ENCODE data around the gene HLA-DMB.

HLA-DMB gene

GRCh38 chr6:32968867-32969684 is 28.2 kb upstream of the HLA-DMB start:
- Histone ChIP-seq H3K36me3 (ENCODE audit: insufficient read depth, low read length) (peaks cover 16% of the 10 kb centered on the region), H2AFZ (ENCODE audit: low read depth, low read length) (no peak overlapping the region), H3K9me3 (ENCODE audit: low read length) (no peaks in the 10 kb centered on the region), H3K4me1 (ENCODE audit: insufficient read depth, low read length) (peaks cover 10% of the 10 kb centered on the region), H3K4me3 (ENCODE audit: low read length) (peak overlapping the region; percentile 74), H3K27me3 (ENCODE audit: insufficient read depth, low read length) (no peaks in the 10 kb centered on the region)

DNA sequence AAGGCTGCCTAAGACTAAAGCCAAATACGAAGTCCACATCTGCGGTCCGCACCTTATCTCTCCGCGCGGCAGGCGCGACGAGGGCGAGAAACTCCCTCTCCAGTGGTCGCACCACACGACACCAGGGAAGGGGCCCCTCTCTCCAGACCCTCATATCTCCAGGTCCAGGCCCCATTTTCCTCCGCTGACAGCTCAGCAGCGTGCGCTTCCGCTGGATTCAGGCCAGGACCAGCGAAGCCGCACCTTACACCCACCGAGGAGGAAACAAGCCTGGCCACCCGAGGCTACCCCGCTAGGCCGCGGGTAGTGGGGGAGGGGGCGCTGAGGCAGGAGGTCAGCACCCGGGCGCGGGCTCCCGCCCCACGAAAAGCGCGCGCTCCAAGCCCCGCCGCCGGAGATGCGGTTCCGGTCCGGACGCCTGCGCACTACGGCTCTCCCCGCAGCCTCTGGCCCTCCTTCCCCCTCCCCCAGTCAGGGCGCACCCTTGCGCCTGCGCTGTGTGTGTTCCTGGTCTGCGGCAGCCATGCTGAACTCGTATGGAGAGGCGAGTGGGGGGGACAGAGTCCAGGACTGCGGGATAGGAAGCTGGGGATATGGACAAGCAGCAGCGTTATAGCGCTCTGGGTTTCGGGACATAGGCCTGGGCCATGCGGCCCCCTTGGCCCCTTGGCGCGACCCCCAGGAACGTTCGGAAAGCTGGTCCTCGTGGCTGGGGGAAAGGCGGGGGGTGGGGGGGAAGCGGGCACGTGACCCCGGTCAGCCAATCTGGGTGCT is 27.5 kb upstream of the HLA-DMB start, which contains the start of gene BRD2:
TSS of gene BRD2 (plus strand) at position 502 of the 774 bp plus-strand sequence. CDS start 4,305 bp downstream, outside the sequence.
- peak within 1 kb of the TSS; percentile 78 for H2AFZ ChIP-seq (ENCODE audit: low read depth, low read length)
- no peaks in the 10 kb centered on the region for H3K27me3 ChIP-seq (ENCODE audit: insufficient read depth, low read length)
- H3K36me3 ChIP-seq (ENCODE audit: insufficient read depth, low read length): peaks cover 10% of the 10 kb centered on the region
- H3K4me1 ChIP-seq (ENCODE audit: insufficient read depth, low read length): peaks cover 10% of the 10 kb centered on the region
- peak within 1 kb of the TSS; percentile 74 for H3K4me3 ChIP-seq (ENCODE audit: low read length)
- H3K9me3 ChIP-seq (ENCODE audit: low read length): no peaks in the 10 kb centered on the region

DNA sequence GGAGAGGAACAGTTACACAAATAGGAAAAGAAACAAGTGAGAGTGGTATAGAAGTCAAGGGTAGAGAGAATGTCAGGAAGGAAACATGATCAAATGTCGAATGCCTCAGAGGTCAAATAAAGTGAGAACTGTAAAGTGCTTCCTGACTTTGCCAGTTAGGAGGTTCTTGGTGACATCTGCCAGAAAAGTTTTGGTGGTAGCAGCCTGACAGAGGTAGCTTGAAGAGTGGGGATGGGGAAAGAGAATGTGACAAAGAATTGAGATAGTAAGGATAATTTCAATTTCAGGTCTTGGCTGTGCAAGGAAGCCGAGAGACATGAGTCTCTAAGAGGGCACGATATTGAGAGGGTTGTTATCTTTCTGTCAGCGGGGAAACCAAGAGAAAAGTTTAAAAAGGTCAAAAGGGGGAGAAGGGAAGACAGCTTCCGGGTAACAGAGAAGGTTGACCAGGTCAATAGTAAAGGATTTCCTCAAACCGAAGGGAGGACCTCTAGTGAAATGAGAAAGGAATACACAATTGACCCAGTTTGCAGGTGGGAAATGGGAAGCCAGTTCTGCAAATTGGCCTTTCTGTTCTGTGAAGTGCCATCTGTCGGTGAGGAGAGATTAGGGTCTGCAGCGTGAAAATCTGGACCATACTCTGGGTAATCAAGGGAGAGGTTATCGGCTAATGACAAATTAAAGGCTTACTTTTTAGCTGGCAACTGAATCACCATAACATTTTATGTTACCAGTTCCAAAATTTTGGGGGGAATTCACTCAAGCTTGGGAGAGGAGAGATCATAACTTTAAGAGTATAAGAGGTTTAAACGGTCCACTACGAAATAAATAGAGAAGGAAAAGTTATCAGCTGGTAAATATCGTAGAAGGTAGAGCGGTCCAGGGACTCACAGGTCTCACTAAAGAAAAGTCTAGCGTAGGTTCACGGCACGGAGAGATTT is 26.6 kb upstream of the HLA-DMB start:
- H3K4me1 ChIP-seq (ENCODE audit: insufficient read depth, low read length): peaks cover 10% of the 10 kb centered on the region
- H2AFZ ChIP-seq (ENCODE audit: low read depth, low read length): peak overlapping the region; percentile 78
- H3K27me3 ChIP-seq (ENCODE audit: insufficient read depth, low read length): no peaks in the 10 kb centered on the region
- H3K4me3 ChIP-seq (ENCODE audit: low read length): peak overlapping the region; percentile 74
- H3K9me3 ChIP-seq (ENCODE audit: low read length): no peaks in the 10 kb centered on the region
- peaks cover 1% of the 10 kb centered on the region for H3K36me3 ChIP-seq (ENCODE audit: insufficient read depth, low read length)

DNA sequence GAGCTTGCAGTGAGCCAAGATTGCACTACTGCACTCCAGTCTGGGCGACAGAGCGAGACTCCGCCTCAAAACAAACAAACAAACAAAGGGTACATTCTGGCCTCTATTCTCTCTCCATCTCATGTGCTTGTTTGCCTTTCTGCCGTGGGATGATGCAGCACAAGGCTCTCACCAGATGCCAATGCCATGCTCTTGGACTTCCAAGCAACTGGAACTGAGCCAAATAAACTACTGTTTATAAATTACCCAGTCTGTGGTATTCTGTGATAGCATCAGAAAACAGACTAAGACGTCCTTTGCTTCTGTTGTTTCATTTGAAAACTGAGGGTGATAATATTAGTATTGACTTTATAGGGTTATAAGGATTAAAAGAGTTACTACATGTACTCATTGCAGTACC is 23.9 kb upstream of the HLA-DMB start:
- Histone ChIP-seq H3K4me3 (ENCODE audit: low read length) (no peak overlapping the region), H2AFZ (ENCODE audit: low read depth, low read length) (no peak overlapping the region), H3K4me1 (ENCODE audit: insufficient read depth, low read length) (peaks cover 10% of the 10 kb centered on the region), H3K27me3 (ENCODE audit: insufficient read depth, low read length) (no peaks in the 10 kb centered on the region), H3K9me3 (ENCODE audit: low read length) (no peaks in the 10 kb centered on the region), H3K36me3 (ENCODE audit: insufficient read depth, low read length) (no peaks in the 10 kb centered on the region)

GRCh38 chr6:32963866-32964265 is 23.0 kb upstream of the HLA-DMB start:
- no peaks in the 10 kb centered on the region for H3K36me3 ChIP-seq (ENCODE audit: insufficient read depth, low read length)
- no peaks in the 10 kb centered on the region for H3K9me3 ChIP-seq (ENCODE audit: low read length)
- peaks cover 10% of the 10 kb centered on the region for H3K4me1 ChIP-seq (ENCODE audit: insufficient read depth, low read length)
- no peak overlapping the region for H2AFZ ChIP-seq (ENCODE audit: low read depth, low read length)
- H3K27me3 ChIP-seq (ENCODE audit: insufficient read depth, low read length): no peaks in the 10 kb centered on the region
- no peak overlapping the region for H3K4me3 ChIP-seq (ENCODE audit: low read length)

DNA sequence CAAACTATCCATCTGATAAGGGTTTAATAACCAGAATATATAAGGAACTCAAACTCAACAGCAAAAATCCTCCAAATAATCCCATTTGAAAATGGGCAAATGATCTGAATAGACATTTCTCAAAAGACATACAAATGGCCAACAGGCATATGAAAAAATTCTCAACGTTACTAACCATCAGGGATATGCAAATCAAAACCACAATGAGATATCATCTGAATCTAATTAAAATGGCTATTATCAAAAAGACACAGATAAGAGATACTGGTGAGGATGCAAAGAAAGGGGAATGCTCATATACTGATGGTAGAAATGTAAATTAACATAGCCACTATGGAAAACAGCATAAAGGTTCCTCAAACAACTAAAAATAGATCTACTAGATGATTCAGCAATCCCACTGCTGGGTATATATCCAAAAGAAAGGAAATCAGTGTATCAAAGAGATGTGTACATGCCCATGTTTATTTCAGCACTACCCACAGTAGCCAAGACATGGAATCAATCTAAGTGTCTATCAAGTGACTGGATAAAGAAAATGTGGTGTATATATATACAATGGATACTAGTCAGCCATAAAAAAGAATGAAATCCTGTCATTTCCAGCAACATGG is 21.5 kb upstream of the HLA-DMB start:
- Histone ChIP-seq H3K27me3 (ENCODE audit: insufficient read depth, low read length) (no peaks in the 10 kb centered on the region), H3K9me3 (ENCODE audit: low read length) (no peaks in the 10 kb centered on the region), H3K4me1 (ENCODE audit: insufficient read depth, low read length) (peaks cover 4% of the 10 kb centered on the region), H3K4me3 (ENCODE audit: low read length) (no peak overlapping the region), H3K36me3 (ENCODE audit: insufficient read depth, low read length) (no peaks in the 10 kb centered on the region), H2AFZ (ENCODE audit: low read depth, low read length) (no peak overlapping the region)

GRCh38 chr6:32960563-32960962 is 19.7 kb upstream of the HLA-DMB start:
- Histone ChIP-seq H3K9me3 (ENCODE audit: low read length) (no peaks in the 10 kb centered on the region), H3K4me1 (ENCODE audit: insufficient read depth, low read length) (no peaks in the 10 kb centered on the region), H2AFZ (ENCODE audit: low read depth, low read length) (no peak overlapping the region), H3K27me3 (ENCODE audit: insufficient read depth, low read length) (no peaks in the 10 kb centered on the region), H3K36me3 (ENCODE audit: insufficient read depth, low read length) (no peaks in the 10 kb centered on the region), H3K4me3 (ENCODE audit: low read length) (no peak overlapping the region)

DNA sequence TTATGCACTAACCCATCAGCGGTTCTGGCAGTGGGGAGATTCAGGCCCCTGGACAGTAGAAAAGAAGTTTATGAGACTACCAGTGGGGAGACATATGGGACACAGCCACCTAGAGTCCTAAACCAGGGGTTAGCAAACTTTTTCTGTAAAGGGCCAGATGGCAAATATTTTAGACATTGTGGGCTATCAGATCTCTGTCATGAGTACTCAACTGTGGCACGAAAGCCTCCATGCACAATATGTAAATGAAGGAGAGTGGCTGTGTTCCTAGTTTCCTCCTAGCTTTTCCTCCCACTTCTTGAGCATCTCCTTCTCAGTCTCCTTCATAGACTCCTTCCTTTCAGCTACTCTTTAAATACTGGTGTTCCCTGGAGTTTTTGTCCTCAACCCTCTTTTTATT is 15.3 kb upstream of the HLA-DMB start:
- Histone ChIP-seq H3K27me3 (ENCODE audit: insufficient read depth, low read length) (no peaks in the 10 kb centered on the region), H3K4me3 (ENCODE audit: low read length) (no peak overlapping the region), H3K4me1 (ENCODE audit: insufficient read depth, low read length) (no peaks in the 10 kb centered on the region), H3K36me3 (ENCODE audit: insufficient read depth, low read length) (no peaks in the 10 kb centered on the region), H3K9me3 (ENCODE audit: low read length) (no peaks in the 10 kb centered on the region), H2AFZ (ENCODE audit: low read depth, low read length) (no peak overlapping the region)

GRCh38 chr6:32954986-32955802 is 14.4 kb upstream of the HLA-DMB start:
- Histone ChIP-seq H3K4me3 (ENCODE audit: low read length) (no peak overlapping the region), H3K36me3 (ENCODE audit: insufficient read depth, low read length) (no peaks in the 10 kb centered on the region), H2AFZ (ENCODE audit: low read depth, low read length) (no peak overlapping the region), H3K4me1 (ENCODE audit: insufficient read depth, low read length) (no peaks in the 10 kb centered on the region), H3K9me3 (ENCODE audit: low read length) (no peaks in the 10 kb centered on the region), H3K27me3 (ENCODE audit: insufficient read depth, low read length) (no peaks in the 10 kb centered on the region)

- H3K4me3 ChIP-seq (ENCODE audit: low read length): no peak overlapping the region
- no peak overlapping the region for H2AFZ ChIP-seq (ENCODE audit: low read depth, low read length)
- H3K36me3 ChIP-seq (ENCODE audit: insufficient read depth, low read length): no peaks in the 10 kb centered on the region
- H3K27me3 ChIP-seq (ENCODE audit: insufficient read depth, low read length): no peaks in the 10 kb centered on the region
- H3K9me3 ChIP-seq (ENCODE audit: low read length): no peaks in the 10 kb centered on the region
- H3K4me1 ChIP-seq (ENCODE audit: insufficient read depth, low read length): no peaks in the 10 kb centered on the region
Measured at GRCh38 chr6:32954267-32954666, 13.4 kb upstream of the HLA-DMB start.

GRCh38 chr6:32953775-32954174 is 12.9 kb upstream of the HLA-DMB start:
- Histone ChIP-seq H3K9me3 (ENCODE audit: low read length) (no peaks in the 10 kb centered on the region), H3K27me3 (ENCODE audit: insufficient read depth, low read length) (no peaks in the 10 kb centered on the region), H3K4me3 (ENCODE audit: low read length) (no peak overlapping the region), H3K36me3 (ENCODE audit: insufficient read depth, low read length) (no peaks in the 10 kb centered on the region), H2AFZ (ENCODE audit: low read depth, low read length) (no peak overlapping the region), H3K4me1 (ENCODE audit: insufficient read depth, low read length) (no peaks in the 10 kb centered on the region)

Measured in neuron (in vitro differentiated cells).